ENCODE results near the gene DUSP15.

The DUSP15 gene

GRCh38 chr20:31869673-31869941 lies 720 bp downstream of the DUSP15 start:
- H3K27ac Mint-ChIP-seq = peak overlapping the region; percentile 78
- H3K4me1 Mint-ChIP-seq = peaks cover 38% of the 10 kb centered on the region
- peak overlapping the region; percentile 83 for H3K4me3 Mint-ChIP-seq
- ATAC-seq = no peak
- peaks cover 31% of the 10 kb centered on the region for H3K27me3 Mint-ChIP-seq
- no peaks in the 10 kb centered on the region for H3K36me3 Mint-ChIP-seq
- no peaks in the 10 kb centered on the region for H3K9me3 Mint-ChIP-seq

GRCh38 chr20:31868853-31869672 lies 1.3 kb downstream of the DUSP15 start:
- Mint-ChIP-seq H3K27me3 (peaks cover 31% of the 10 kb centered on the region), H3K9me3 (no peaks in the 10 kb centered on the region), H3K27ac (peak overlapping the region; percentile 78), H3K4me3 (peak overlapping the region; percentile 83), H3K36me3 (no peaks in the 10 kb centered on the region), H3K4me1 (peaks cover 38% of the 10 kb centered on the region)
- no peak for ATAC-seq

- no peak for ATAC-seq
- peaks cover 45% of the 10 kb centered on the region for H3K4me1 Mint-ChIP-seq
- H3K9me3 Mint-ChIP-seq = no peaks in the 10 kb centered on the region
- H3K27me3 Mint-ChIP-seq = peaks cover 37% of the 10 kb centered on the region
- no peaks in the 10 kb centered on the region for H3K36me3 Mint-ChIP-seq
- no peak overlapping the region for H3K27ac Mint-ChIP-seq
- H3K4me3 Mint-ChIP-seq = no peak overlapping the region
Observed at GRCh38 chr20:31866221-31866620, 4.1 kb downstream of the DUSP15 start.

- peaks cover 35% of the 10 kb centered on the region for H3K27me3 Mint-ChIP-seq
- H3K4me3 Mint-ChIP-seq = no peak overlapping the region
- ATAC-seq = no peak
Observed at GRCh38 chr20:31864521-31865400, 5.6 kb downstream of the DUSP15 start.

GRCh38 chr20:31863296-31864085 lies 6.8 kb downstream of the DUSP15 start:
- ATAC-seq = no peak
- H3K27ac Mint-ChIP-seq = no peak overlapping the region

More at GRCh38 chr20:31864521-31865400, 5.6 kb downstream of the DUSP15 start:
- no peaks in the 10 kb centered on the region for H3K36me3 Mint-ChIP-seq
- H3K9me3 Mint-ChIP-seq = no peaks in the 10 kb centered on the region
- H3K27ac Mint-ChIP-seq = no peak overlapping the region
- H3K4me1 Mint-ChIP-seq = peaks cover 40% of the 10 kb centered on the region

GRCh38 chr20:31862506-31862905 lies 7.8 kb downstream of the DUSP15 start:
- ATAC-seq = no peak
- Mint-ChIP-seq H3K9me3 (no peaks in the 10 kb centered on the region), H3K4me3 (no peak overlapping the region)

More at GRCh38 chr20:31863296-31864085, 6.8 kb downstream of the DUSP15 start:
- H3K9me3 Mint-ChIP-seq = no peaks in the 10 kb centered on the region
- H3K4me1 Mint-ChIP-seq = peaks cover 29% of the 10 kb centered on the region
- no peak overlapping the region for H3K4me3 Mint-ChIP-seq
- peaks cover 22% of the 10 kb centered on the region for H3K27me3 Mint-ChIP-seq
- H3K36me3 Mint-ChIP-seq = no peaks in the 10 kb centered on the region

GRCh38 chr20:31862157-31862470 lies 8.2 kb downstream of the DUSP15 start:
- Mint-ChIP-seq H3K27me3 (peaks cover 19% of the 10 kb centered on the region), H3K4me1 (peaks cover 23% of the 10 kb centered on the region), H3K9me3 (no peaks in the 10 kb centered on the region), H3K4me3 (peak overlapping the region; percentile 70), H3K27ac (peak overlapping the region; percentile 18), H3K36me3 (no peaks in the 10 kb centered on the region)
- no peak for ATAC-seq

More at GRCh38 chr20:31862506-31862905, 7.8 kb downstream of the DUSP15 start:
- peaks cover 19% of the 10 kb centered on the region for H3K27me3 Mint-ChIP-seq
- peaks cover 27% of the 10 kb centered on the region for H3K4me1 Mint-ChIP-seq
- H3K36me3 Mint-ChIP-seq = no peaks in the 10 kb centered on the region
- H3K27ac Mint-ChIP-seq = no peak overlapping the region

- peak overlapping the region; percentile 70 for H3K4me3 Mint-ChIP-seq
- ATAC-seq = peak; percentile 79
- H3K27me3 Mint-ChIP-seq = peaks cover 19% of the 10 kb centered on the region
- no peaks in the 10 kb centered on the region for H3K9me3 Mint-ChIP-seq
- peaks cover 22% of the 10 kb centered on the region for H3K4me1 Mint-ChIP-seq
- H3K36me3 Mint-ChIP-seq = no peaks in the 10 kb centered on the region
- H3K27ac Mint-ChIP-seq = peak overlapping the region; percentile 18
Observed at GRCh38 chr20:31861385-31862156, 8.8 kb downstream of the DUSP15 start.

- Mint-ChIP-seq H3K27me3 (peaks cover 19% of the 10 kb centered on the region), H3K9me3 (no peaks in the 10 kb centered on the region), H3K4me3 (peak overlapping the region; percentile 11), H3K4me1 (peaks cover 22% of the 10 kb centered on the region), H3K36me3 (no peaks in the 10 kb centered on the region), H3K27ac (no peak overlapping the region)
- peak; percentile 46 for ATAC-seq
Observed at GRCh38 chr20:31861135-31861384, 9.3 kb downstream of the DUSP15 start.

- ATAC-seq = no peak
- Mint-ChIP-seq H3K4me1 (peaks cover 22% of the 10 kb centered on the region), H3K9me3 (no peaks in the 10 kb centered on the region), H3K27ac (no peak overlapping the region), H3K36me3 (no peaks in the 10 kb centered on the region), H3K4me3 (peak overlapping the region; percentile 11), H3K27me3 (peaks cover 19% of the 10 kb centered on the region)
Observed at GRCh38 chr20:31860390-31861134, 9.8 kb downstream of the DUSP15 start.

GRCh38 chr20:31859998-31860380 lies 10.3 kb downstream of the DUSP15 start:
- no peaks in the 10 kb centered on the region for H3K36me3 Mint-ChIP-seq
- H3K4me1 Mint-ChIP-seq = peaks cover 22% of the 10 kb centered on the region
- no peaks in the 10 kb centered on the region for H3K9me3 Mint-ChIP-seq
- H3K27me3 Mint-ChIP-seq = peaks cover 19% of the 10 kb centered on the region
- H3K4me3 Mint-ChIP-seq = no peak overlapping the region
- ATAC-seq = no peak
- no peak overlapping the region for H3K27ac Mint-ChIP-seq

- no peak overlapping the region for H3K27ac Mint-ChIP-seq
- ATAC-seq = no peak
- H3K4me1 Mint-ChIP-seq = peaks cover 22% of the 10 kb centered on the region
- H3K36me3 Mint-ChIP-seq = no peaks in the 10 kb centered on the region
- H3K27me3 Mint-ChIP-seq = peaks cover 19% of the 10 kb centered on the region
- H3K9me3 Mint-ChIP-seq = no peaks in the 10 kb centered on the region
- no peak overlapping the region for H3K4me3 Mint-ChIP-seq
Observed at GRCh38 chr20:31859266-31859997, 10.9 kb downstream of the DUSP15 start.

GRCh38 chr20:31858760-31859083 lies 11.6 kb downstream of the DUSP15 start:
- H3K9me3 Mint-ChIP-seq = no peaks in the 10 kb centered on the region
- peaks cover 22% of the 10 kb centered on the region for H3K4me1 Mint-ChIP-seq
- H3K36me3 Mint-ChIP-seq = no peaks in the 10 kb centered on the region
- H3K27me3 Mint-ChIP-seq = peaks cover 19% of the 10 kb centered on the region
- H3K4me3 Mint-ChIP-seq = no peak overlapping the region
- ATAC-seq = no peak
- no peak overlapping the region for H3K27ac Mint-ChIP-seq
